H9 (cell line): Measurements from ENCODE around the gene NMUR1. TPM values are rescaled to one million over a fixed set of nuclear protein-coding genes. Genes with fewer than 3 reads are reported as not detected.

Experiments
- DNase-seq: peaks from one replicate; pipeline ENCODE4 v3.0.0-alpha.2; 2017
- H2AFZ ChIP-seq: one replicate; pipeline ENCODE4 v1.6.1; 2013; ENCODE audit warnings: mild to moderate bottlenecking, low read length, control low read depth, moderate library complexity
- H2AK5ac ChIP-seq: 2 replicates; pipeline ENCODE4 v1.6.1; 2013; ENCODE audit warnings: low read length, control low read depth, mixed read lengths; ENCODE audit not compliant: insufficient read length
- H2BK120ac ChIP-seq: one replicate; pipeline ENCODE4 v1.6.1; 2013; ENCODE audit warnings: low read depth, mild to moderate bottlenecking, low read length, control low read depth, inconsistent platforms; ENCODE audit not compliant: poor library complexity, severe bottlenecking
- H2BK12ac ChIP-seq: 2 replicates; pipeline ENCODE4 v1.6.1; 2013; ENCODE audit warnings: low read length, control low read depth, mixed read lengths, low read depth; ENCODE audit not compliant: insufficient read length
- H2BK15ac ChIP-seq: 2 replicates; pipeline ENCODE4 v1.6.1; 2013; ENCODE audit warnings: low read depth, low read length, control low read depth
- H2BK20ac ChIP-seq: one replicate; pipeline ENCODE4 v1.6.1; 2013; ENCODE audit warnings: low read depth, mild to moderate bottlenecking, low read length, control low read depth, inconsistent platforms; ENCODE audit not compliant: poor library complexity, severe bottlenecking
- H2BK5ac ChIP-seq: 2 replicates; pipeline ENCODE4 v1.6.1; 2013; ENCODE audit warnings: low read length, control low read depth, mixed read lengths; ENCODE audit not compliant: insufficient read length
- H3K14ac ChIP-seq: 2 replicates; pipeline ENCODE4 v1.6.1; 2013; ENCODE audit warnings: low read length, control low read depth; ENCODE audit not compliant: insufficient read depth
- H3K18ac ChIP-seq: 2 replicates; pipeline ENCODE4 v1.6.1; 2013; ENCODE audit warnings: low read depth, mild to moderate bottlenecking, mixed read lengths, low read length, control low read depth; ENCODE audit not compliant: insufficient read length
- H3K23ac ChIP-seq: 2 replicates; pipeline ENCODE4 v1.6.1; 2013; ENCODE audit warnings: low read length, control low read depth, mixed read lengths, low read depth; ENCODE audit not compliant: insufficient read length
- H3K23me2 ChIP-seq: 2 replicates; pipeline ENCODE4 v1.6.1; 2013; ENCODE audit warnings: low read depth, mild to moderate bottlenecking, mixed read lengths, low read length, control low read depth; ENCODE audit not compliant: insufficient read length, poor library complexity, severe bottlenecking
- H3K27ac ChIP-seq: 2 replicates; pipeline ENCODE4 v1.5.1; 2013; ENCODE audit warnings: low read length, control low read depth, mixed read lengths, low read depth; ENCODE audit not compliant: insufficient read length
- H3K27me3 ChIP-seq: 2 replicates; pipeline ENCODE4 v1.6.1; 2013; ENCODE audit warnings: low read length, control low read depth, inconsistent platforms; ENCODE audit not compliant: insufficient read depth
- H3K4ac ChIP-seq: 2 replicates; pipeline ENCODE4 v1.6.1; 2013; ENCODE audit warnings: low read depth, mild to moderate bottlenecking, control low read depth, inconsistent platforms, low read length, moderate library complexity
- H3K4me1 ChIP-seq: 2 replicates; pipeline ENCODE4 v1.6.1; 2013; ENCODE audit warnings: low read length, control low read depth, inconsistent platforms; ENCODE audit not compliant: insufficient read depth
- H3K4me2 ChIP-seq: 2 replicates; pipeline ENCODE4 v1.6.1; 2013; ENCODE audit warnings: low read length, control low read depth, mixed read lengths; ENCODE audit not compliant: insufficient read length, insufficient read depth
- H3K56ac ChIP-seq: 2 replicates; pipeline ENCODE4 v1.6.1; 2013; ENCODE audit warnings: low read depth, mild to moderate bottlenecking, mixed read lengths, low read length, control low read depth; ENCODE audit not compliant: insufficient read length
- H3K79me1 ChIP-seq: 2 replicates; pipeline ENCODE4 v1.6.1; 2013; ENCODE audit warnings: low read depth, mild to moderate bottlenecking, moderate library complexity, low read length, control low read depth, inconsistent platforms; ENCODE audit not compliant: insufficient read depth, poor library complexity, severe bottlenecking
- H3K79me2 ChIP-seq: 2 replicates; pipeline ENCODE4 v1.6.1; 2013; ENCODE audit warnings: low read length, control low read depth, inconsistent platforms; ENCODE audit not compliant: insufficient read depth
- H3K9ac ChIP-seq: 2 replicates; pipeline ENCODE4 v1.6.1; 2013; ENCODE audit warnings: low read length, control low read depth, mixed read lengths; ENCODE audit not compliant: insufficient read length; ENCODE audit errors: extremely low read depth
- H3K9me3 ChIP-seq: one replicate; pipeline ENCODE4 v1.6.1; 2013; ENCODE audit warnings: low read depth, low read length, inconsistent platforms; ENCODE audit not compliant: control insufficient read depth
- H3T11ph ChIP-seq: one replicate; pipeline ENCODE4 v1.6.1; 2013; ENCODE audit warnings: mild to moderate bottlenecking, low read length, control low read depth, inconsistent platforms
- H4K20me1 ChIP-seq: one replicate; pipeline ENCODE4 v1.6.1; 2013; ENCODE audit not compliant: control insufficient read depth, insufficient read length, insufficient read depth
- H4K5ac ChIP-seq: 2 replicates; pipeline ENCODE4 v1.6.1; 2013; ENCODE audit warnings: low read depth, mild to moderate bottlenecking, mixed read lengths, low read length, control low read depth; ENCODE audit not compliant: insufficient read length
- H4K8ac ChIP-seq: replicated peaks from 2 replicates; pipeline ENCODE4 v1.6.1; 2013; ENCODE audit warnings: low read length, control low read depth, mixed read lengths, low read depth; ENCODE audit not compliant: insufficient read length
- H4K91ac ChIP-seq: 2 replicates; pipeline ENCODE4 v1.6.1; 2013; ENCODE audit warnings: low read depth, mild to moderate bottlenecking, moderate library complexity, mixed read lengths, low read length, control low read depth; ENCODE audit not compliant: insufficient read length
- H3K27ac Mint-ChIP-seq, 3 experiments: 2 replicates in 2 of 3; 3 replicates in 1 of 3; pipeline ENCODE4 v1.8.0; 2020 to 2021; ENCODE audit warnings: mixed read lengths in 3 of 3, mild to moderate bottlenecking in 1 of 3, moderate library complexity in 1 of 3
- H3K27me3 Mint-ChIP-seq: 2 replicates; pipeline ENCODE4 v1.8.0; 2021; ENCODE audit warnings: low read depth, mild to moderate bottlenecking, moderate library complexity, mixed read lengths
- H3K36me3 Mint-ChIP-seq, 3 experiments: 2 replicates in 2 of 3; 3 replicates in 1 of 3; pipeline ENCODE4 v1.8.0; 2020 to 2021; ENCODE audit warnings: low read depth in 3 of 3, mixed read lengths in 3 of 3; ENCODE audit not compliant: insufficient read depth in 1 of 3
- H3K4me1 Mint-ChIP-seq, 2 experiments: 2 replicates each; pipeline ENCODE4 v1.8.0; 2020; ENCODE audit warnings: mixed read lengths in 2 of 2
- H3K4me3 Mint-ChIP-seq, 2 experiments: 2 replicates in 1 of 2; 3 replicates in 1 of 2; pipeline ENCODE4 v1.8.0; 2020 to 2021; ENCODE audit warnings: mild to moderate bottlenecking in 2 of 2, mixed read lengths in 2 of 2, moderate library complexity in 1 of 2
- H3K9me3 Mint-ChIP-seq, 2 experiments: 2 replicates in 1 of 2; 3 replicates in 1 of 2; pipeline ENCODE4 v1.8.0; 2020; ENCODE audit warnings: mild to moderate bottlenecking in 2 of 2, mixed read lengths in 2 of 2, moderate library complexity in 1 of 2
- WGBS: extraction: QIAGEN DNeasy Blood & Tissue Kit; methylation state at CpG from one replicate; pipeline ENCODE4 v1.1.7; 2013; ENCODE audit warnings: missing lambda C conversion rate, low lambda C conversion rate, mixed read lengths; ENCODE audit not compliant: insufficient read length; ENCODE audit errors: extremely low coverage; 5-methylcytosine and 5-hydroxymethylcytosine counted together
- total RNA-seq: library from RNA; stranded (reverse); gene quantifications from 2 replicates; pipeline ENCODE4 v1.2.1, GENCODE V29; 2021
- TF ChIP-seq, protein P1 (sequence below): fragments of 200-600 bp; sonication (generic); conservative IDR thresholded peaks from 3 replicates; pipeline ENCODE4 v1.8.0; 2021; ENCODE audit warnings: antibody characterized with exemption, mild to moderate bottlenecking

The NMUR1 gene
- total RNA-seq, 1 experiment from 2014 or later = 0.20 TPM

DNA sequence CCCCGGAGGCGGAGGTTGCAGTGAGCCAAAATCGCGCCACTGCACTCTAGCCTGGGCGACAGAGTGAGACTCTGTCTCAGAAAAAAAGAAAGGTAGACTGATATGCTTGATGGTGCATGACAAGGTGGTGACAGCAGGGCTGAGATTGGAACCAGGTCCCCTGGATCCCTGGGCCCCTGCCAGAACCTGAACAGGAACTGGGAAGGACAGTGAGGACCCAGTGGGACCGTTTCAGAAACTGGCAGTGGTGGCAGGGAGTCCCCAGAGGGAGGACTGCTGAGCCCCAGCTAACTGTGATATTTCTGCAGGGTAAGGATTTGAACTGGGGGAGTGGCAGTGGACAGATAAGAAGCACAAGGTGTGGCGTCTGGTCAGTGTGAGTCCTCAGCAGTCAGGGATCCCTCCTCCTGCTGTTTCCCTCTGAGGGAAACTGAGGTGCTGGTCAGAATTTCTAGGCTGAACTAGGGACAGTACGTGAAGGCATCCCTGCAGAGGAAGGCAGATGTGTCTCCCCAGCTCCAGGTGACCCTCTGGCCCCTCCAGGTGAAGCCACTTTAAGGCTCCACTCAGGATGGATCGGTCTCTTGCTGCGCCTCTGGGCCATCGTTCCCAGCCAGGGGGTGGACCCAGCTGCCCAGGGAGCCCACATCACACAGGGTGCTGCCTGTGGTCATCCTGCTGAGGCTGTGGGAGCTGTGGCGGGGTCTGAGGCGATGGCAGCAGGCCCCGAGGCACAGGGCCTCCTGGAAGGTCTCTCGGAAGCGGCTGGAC lies 5.6 kb downstream of the NMUR1 start:
- Histone ChIP-seq H3K23me2 (no peaks in the 10 kb centered on the region), H3K9me3 (no peaks in the 10 kb centered on the region), H2BK15ac (no peak overlapping the region), H3K79me1 (no peaks in the 10 kb centered on the region), H2BK12ac (no peak overlapping the region), H4K91ac (no peak overlapping the region), H2BK5ac (no peak overlapping the region), H3K4me2 (no peak overlapping the region), H3K27me3 (peaks cover 3% of the 10 kb centered on the region; the same call in 1 of the 2 replicates), H3K9ac (no peak overlapping the region), H3K4ac (no peak overlapping the region), H2BK120ac (no peak overlapping the region), H3T11ph (no peak overlapping the region), H3K23ac (no peak overlapping the region), H4K20me1 (no peaks in the 10 kb centered on the region), H4K8ac (no peak overlapping the region), H3K4me1 (no peaks in the 10 kb centered on the region), H4K5ac (no peak overlapping the region), H3K14ac (no peak overlapping the region), H3K56ac (no peak overlapping the region), H3K79me2 (no peaks in the 10 kb centered on the region), H2AFZ (no peak overlapping the region), H3K18ac (no peak overlapping the region), H2BK20ac (no peak overlapping the region), H2AK5ac (no peak overlapping the region), H3K27ac (no peak overlapping the region)
- H3K4me1 Mint-ChIP-seq = peaks cover 7 to 11% of the 10 kb centered on the region in 2 experiments; a peak in 3 of 4 replicates
- no CpG with 5 or more reads among the region's 16 CpGs for WGBS
- no peaks in the 10 kb centered on the region for H3K9me3 Mint-ChIP-seq
- H3K27me3 Mint-ChIP-seq = peaks cover 18% of the 10 kb centered on the region
- TF ChIP-seq, protein P1, sequence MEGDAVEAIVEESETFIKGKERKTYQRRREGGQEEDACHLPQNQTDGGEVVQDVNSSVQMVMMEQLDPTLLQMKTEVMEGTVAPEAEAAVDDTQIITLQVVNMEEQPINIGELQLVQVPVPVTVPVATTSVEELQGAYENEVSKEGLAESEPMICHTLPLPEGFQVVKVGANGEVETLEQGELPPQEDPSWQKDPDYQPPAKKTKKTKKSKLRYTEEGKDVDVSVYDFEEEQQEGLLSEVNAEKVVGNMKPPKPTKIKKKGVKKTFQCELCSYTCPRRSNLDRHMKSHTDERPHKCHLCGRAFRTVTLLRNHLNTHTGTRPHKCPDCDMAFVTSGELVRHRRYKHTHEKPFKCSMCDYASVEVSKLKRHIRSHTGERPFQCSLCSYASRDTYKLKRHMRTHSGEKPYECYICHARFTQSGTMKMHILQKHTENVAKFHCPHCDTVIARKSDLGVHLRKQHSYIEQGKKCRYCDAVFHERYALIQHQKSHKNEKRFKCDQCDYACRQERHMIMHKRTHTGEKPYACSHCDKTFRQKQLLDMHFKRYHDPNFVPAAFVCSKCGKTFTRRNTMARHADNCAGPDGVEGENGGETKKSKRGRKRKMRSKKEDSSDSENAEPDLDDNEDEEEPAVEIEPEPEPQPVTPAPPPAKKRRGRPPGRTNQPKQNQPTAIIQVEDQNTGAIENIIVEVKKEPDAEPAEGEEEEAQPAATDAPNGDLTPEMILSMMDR = no peak
- no peak overlapping the region for H3K4me3 Mint-ChIP-seq
- H3K27ac Mint-ChIP-seq = no peak overlapping the region
- H3K36me3 Mint-ChIP-seq = no peaks in the 10 kb centered on the region
- no peak for DNase-seq
